Neural cell (in vitro differentiated cells): ENCODE measurements around the gene CCL14. TPM values are rescaled to one million over a fixed set of nuclear protein-coding genes. Genes with fewer than 3 reads are reported as not detected.

Experiments used
- H2AFZ ChIP-seq: fragments of 200-600, 300-800 bp; sonication (generic), shearing (Covaris generic); 2 replicates; pipeline ENCODE4 v1.6.0; 2014; ENCODE audit warnings: low read depth, mild to moderate bottlenecking, antibody characterized with exemption, low read length, moderate library complexity
- H3F3A ChIP-seq: fragments of 200-600 bp; shearing (Covaris generic); 2 replicates; pipeline ENCODE4 v1.6.1; 2016; ENCODE audit warnings: mild to moderate bottlenecking, moderate library complexity, mixed read lengths, antibody characterized with exemption, low read length; ENCODE audit not compliant: insufficient read depth, poor library complexity, severe bottlenecking
- H3K27ac ChIP-seq: fragments of 200-600, 300-800 bp; sonication (generic), shearing (Covaris generic); 2 replicates; pipeline ENCODE4 v1.5.1; 2014; ENCODE audit warnings: mild to moderate bottlenecking, low read length, moderate library complexity
- H3K27me3 ChIP-seq: fragments of 300-800, 200-600 bp; sonication (generic), shearing (Covaris generic); 2 replicates; pipeline ENCODE4 v1.6.0; 2014; ENCODE audit warnings: mild to moderate bottlenecking, low read depth, low read length, moderate library complexity; ENCODE audit not compliant: insufficient read depth
- H3K36me3 ChIP-seq: fragments of 300-800, 200-600 bp; sonication (generic), shearing (Covaris generic); 2 replicates; pipeline ENCODE4 v1.5.1; 2014; ENCODE audit warnings: mild to moderate bottlenecking, antibody characterized with exemption, low read length, moderate library complexity; ENCODE audit not compliant: insufficient read depth
- H3K4me2 ChIP-seq: fragments of 300-800, 200-600 bp; sonication (generic), shearing (Covaris generic); 2 replicates; pipeline ENCODE4 v1.6.0; 2014; ENCODE audit warnings: mild to moderate bottlenecking, low read length
- H3K4me3 ChIP-seq: fragments of 300-800, 200-600 bp; sonication (generic), shearing (Covaris generic); 2 replicates; pipeline ENCODE4 v1.5.1; 2014; ENCODE audit warnings: mild to moderate bottlenecking, low read length, moderate library complexity
- H3K79me2 ChIP-seq: fragments of 200-600 bp; shearing (Covaris generic); replicated peaks from 2 replicates; pipeline ENCODE4 v1.6.0; 2014; ENCODE audit warnings: mild to moderate bottlenecking, low read length, moderate library complexity; ENCODE audit not compliant: insufficient read depth
- H3K9ac ChIP-seq: fragments of 300-800, 200-600 bp; sonication (generic), shearing (Covaris generic); 2 replicates; pipeline ENCODE4 v1.6.1; 2016; ENCODE audit warnings: mild to moderate bottlenecking, low read length, mixed read lengths
- H3K9me2 ChIP-seq: fragments of 200-600 bp; shearing (Covaris generic); 2 replicates; pipeline ENCODE4 v1.6.1; 2016; ENCODE audit warnings: mild to moderate bottlenecking, low read length, mixed read lengths; ENCODE audit not compliant: insufficient read depth
- H3K9me3 ChIP-seq: fragments of 200-600, 300-800 bp; sonication (generic), shearing (Covaris generic); 2 replicates; pipeline ENCODE4 v1.6.1; 2016; ENCODE audit warnings: mild to moderate bottlenecking, mixed run types, low read length, moderate library complexity, mixed read lengths
- H4K20me1 ChIP-seq: fragments of 200-600 bp; shearing (Covaris generic); 2 replicates; pipeline ENCODE4 v1.6.1; 2016; ENCODE audit warnings: mild to moderate bottlenecking, mixed run types; ENCODE audit not compliant: insufficient read depth
- EP300 ChIP-seq: fragments of 450-650 bp; conservative IDR thresholded peaks from 2 replicates; pipeline ENCODE4 v1.6.1; 2014; ENCODE audit warnings: antibody characterized with exemption, mild to moderate bottlenecking, moderate library complexity; ENCODE audit not compliant: poor library complexity, severe bottlenecking
- EZH2 ChIP-seq: fragments of 200-600, 300-800 bp; shearing (Covaris generic), sonication (generic); IDR thresholded peaks from 2 replicates; pipeline ENCODE4 v1.6.1; 2014; ENCODE audit warnings: antibody characterized with exemption, low read length, borderline replicate concordance, mild to moderate bottlenecking; ENCODE audit not compliant: insufficient read depth, poor library complexity, severe bottlenecking
- MXI1 ChIP-seq: fragments of 450-650 bp; conservative IDR thresholded peaks from 2 replicates; pipeline ENCODE4 v1.6.1; 2014; ENCODE audit warnings: antibody characterized with exemption, mild to moderate bottlenecking; ENCODE audit not compliant: poor library complexity, severe bottlenecking
- POLR2AphosphoS5 ChIP-seq: IDR thresholded peaks from 2 replicates; pipeline ENCODE4 v1.6.1; 2012
- RAD21 ChIP-seq: fragments of 450-650 bp; conservative IDR thresholded peaks from 2 replicates; pipeline ENCODE4 v1.6.1; 2014; ENCODE audit warnings: antibody characterized with exemption, mild to moderate bottlenecking, moderate library complexity
- REST ChIP-seq: IDR thresholded peaks from 2 replicates; pipeline ENCODE4 v1.6.1; 2012; ENCODE audit warnings: borderline replicate concordance
- SMC3 ChIP-seq: fragments of 450-650 bp; conservative IDR thresholded peaks from 2 replicates; pipeline ENCODE4 v1.6.1; 2014; ENCODE audit warnings: antibody characterized with exemption, mild to moderate bottlenecking, moderate library complexity; ENCODE audit not compliant: poor library complexity
- TAF1 ChIP-seq: IDR thresholded peaks from 2 replicates; pipeline ENCODE4 v1.6.1; 2012; ENCODE audit warnings: low read depth
- polyA plus RNA-seq: library from polyadenylated mRNA; depleted of rRNA; stranded (reverse); fragments of >200 nt; gene quantifications from 2 replicates; pipeline ENCODE4 v1.2.3, GENCODE V29; 2014
- TF ChIP-seq, protein P1 (sequence below): fragments of 450-650 bp; IDR thresholded peaks from 2 replicates; pipeline ENCODE4 v1.5.1; 2014; ENCODE audit warnings: antibody characterized with exemption, mild to moderate bottlenecking, moderate library complexity; ENCODE audit not compliant: poor library complexity, severe bottlenecking

CCL14 gene
- polyA plus RNA-seq, 1 donor from 2014 or later: not detected

DNA sequence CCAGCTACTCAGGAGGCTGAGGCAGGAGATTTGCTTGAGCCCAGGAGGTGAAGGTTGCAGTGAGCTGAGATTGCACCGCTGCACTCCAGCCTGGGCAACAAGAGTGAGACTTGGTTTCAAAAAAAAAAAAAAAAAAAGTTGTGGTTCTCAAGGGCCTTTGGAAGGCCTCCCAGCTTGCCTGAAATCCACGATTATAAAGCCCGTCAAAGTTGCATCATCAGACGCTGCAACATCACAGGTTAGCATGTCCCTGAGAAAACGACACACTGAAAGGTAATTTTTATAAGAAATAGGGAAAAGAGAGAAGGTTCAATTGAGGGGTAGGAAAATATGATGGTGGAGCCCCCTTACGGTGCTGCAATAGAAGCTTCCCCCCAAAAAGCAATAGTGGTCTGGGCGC is 38.4 kb downstream of the CCL14 start:
- Histone ChIP-seq H3K9ac (no peak overlapping the region), H3K79me2 (no peaks in the 10 kb centered on the region), H3F3A (no peaks in the 10 kb centered on the region), H3K4me2 (no peak overlapping the region), H3K4me3 (no peak overlapping the region), H3K27me3 (no peaks in the 10 kb centered on the region), H3K36me3 (no peaks in the 10 kb centered on the region), H3K9me2 (no peaks in the 10 kb centered on the region), H2AFZ (no peak overlapping the region), H3K9me3 (no peaks in the 10 kb centered on the region), H3K27ac (no peak overlapping the region), H4K20me1 (no peaks in the 10 kb centered on the region)
- TF ChIP-seq, protein P1, sequence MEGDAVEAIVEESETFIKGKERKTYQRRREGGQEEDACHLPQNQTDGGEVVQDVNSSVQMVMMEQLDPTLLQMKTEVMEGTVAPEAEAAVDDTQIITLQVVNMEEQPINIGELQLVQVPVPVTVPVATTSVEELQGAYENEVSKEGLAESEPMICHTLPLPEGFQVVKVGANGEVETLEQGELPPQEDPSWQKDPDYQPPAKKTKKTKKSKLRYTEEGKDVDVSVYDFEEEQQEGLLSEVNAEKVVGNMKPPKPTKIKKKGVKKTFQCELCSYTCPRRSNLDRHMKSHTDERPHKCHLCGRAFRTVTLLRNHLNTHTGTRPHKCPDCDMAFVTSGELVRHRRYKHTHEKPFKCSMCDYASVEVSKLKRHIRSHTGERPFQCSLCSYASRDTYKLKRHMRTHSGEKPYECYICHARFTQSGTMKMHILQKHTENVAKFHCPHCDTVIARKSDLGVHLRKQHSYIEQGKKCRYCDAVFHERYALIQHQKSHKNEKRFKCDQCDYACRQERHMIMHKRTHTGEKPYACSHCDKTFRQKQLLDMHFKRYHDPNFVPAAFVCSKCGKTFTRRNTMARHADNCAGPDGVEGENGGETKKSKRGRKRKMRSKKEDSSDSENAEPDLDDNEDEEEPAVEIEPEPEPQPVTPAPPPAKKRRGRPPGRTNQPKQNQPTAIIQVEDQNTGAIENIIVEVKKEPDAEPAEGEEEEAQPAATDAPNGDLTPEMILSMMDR: no peak
- TF ChIP-seq SMC3 (no peak), POLR2AphosphoS5 (no peak), EZH2 (no peak), RAD21 (no peak), REST (no peak), EP300 (no peak), MXI1 (no peak), TAF1 (no peak)

GRCh38 chr17:35947156-35947585 is 39.4 kb downstream of the CCL14 start:
- no peak overlapping the region for H2AFZ ChIP-seq
- no peak overlapping the region for H3K9ac ChIP-seq
- H3K27ac ChIP-seq: no peak overlapping the region
- H3K9me3 ChIP-seq: no peaks in the 10 kb centered on the region
- no peaks in the 10 kb centered on the region for H3K79me2 ChIP-seq
- H3K36me3 ChIP-seq: no peaks in the 10 kb centered on the region
- no peaks in the 10 kb centered on the region for H3K9me2 ChIP-seq
- H3K4me3 ChIP-seq: no peak overlapping the region
- no peaks in the 10 kb centered on the region for H3K27me3 ChIP-seq
- no peaks in the 10 kb centered on the region for H4K20me1 ChIP-seq
- no peaks in the 10 kb centered on the region for H3F3A ChIP-seq
- no peak for TF ChIP-seq EP300
- TF ChIP-seq, protein P1: peak; percentile 73
- TF ChIP-seq EZH2: no peak
- TF ChIP-seq RAD21: peak; percentile 73
- TF ChIP-seq MXI1: no peak
- TF ChIP-seq TAF1: no peak
- TF ChIP-seq POLR2AphosphoS5: no peak
- no peak for TF ChIP-seq REST
- peak; percentile 67 for TF ChIP-seq SMC3
- no peak overlapping the region for H3K4me2 ChIP-seq
